Measurements from ENCODE around the gene SF3B1. TPM values are rescaled to one million over a fixed set of nuclear protein-coding genes. Genes with fewer than 3 reads are reported as not detected.

SF3B1 gene
- total RNA-seq, 4 donors from 2014 or later, result 113 to 259 (median 149) TPM

DNA sequence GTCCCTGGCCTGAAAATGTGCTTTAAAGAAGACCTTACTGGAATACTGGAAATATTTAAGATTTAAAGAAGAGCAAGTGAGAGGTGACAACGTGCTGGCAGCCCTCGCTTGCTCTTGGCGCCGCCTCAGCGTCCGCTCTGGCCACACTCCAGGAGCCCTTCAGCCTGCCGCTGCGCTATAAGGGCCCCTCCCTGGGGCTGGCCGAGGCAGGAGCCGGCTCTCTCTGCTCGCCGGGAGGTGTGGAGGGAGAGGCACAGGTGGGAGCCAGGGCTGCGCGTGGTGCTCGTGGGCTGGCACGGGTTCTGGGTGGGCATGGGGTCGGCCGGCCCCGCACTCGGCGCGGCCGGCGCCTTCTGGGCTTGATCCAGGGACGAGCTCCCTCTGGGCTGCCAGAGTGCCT lies 15.6 kb upstream of the SF3B1 start:
- 94% methylated on average over 3 of the region's 25 CpGs; no CpG with 5 or more reads in 1 of the 2 donors for WGBS, 2 donors
- H3K4me3 ChIP-seq, result no peak overlapping the region
- H3K36me3 ChIP-seq, result no peaks in the 10 kb centered on the region
- H3K9me3 ChIP-seq, result no peaks in the 10 kb centered on the region
- no peak for DNase-seq
- no peak overlapping the region for H3K27ac ChIP-seq
- no peaks in the 10 kb centered on the region for H3K27me3 ChIP-seq
- intact Hi-C loops (cut with DNase I), result loop anchor here (5.0 kb wide), 1 partner anchor 47 kb away; the partner anchor contains the start of gene HSPD1
- peaks cover 8 to 20% (median 13%) of the 10 kb centered on the region in 3 donors for H3K4me1 ChIP-seq
- TF ChIP-seq POLR2A (IDR thresholded peaks at IDR 0.05), result no peak
- TF ChIP-seq, protein P1, sequence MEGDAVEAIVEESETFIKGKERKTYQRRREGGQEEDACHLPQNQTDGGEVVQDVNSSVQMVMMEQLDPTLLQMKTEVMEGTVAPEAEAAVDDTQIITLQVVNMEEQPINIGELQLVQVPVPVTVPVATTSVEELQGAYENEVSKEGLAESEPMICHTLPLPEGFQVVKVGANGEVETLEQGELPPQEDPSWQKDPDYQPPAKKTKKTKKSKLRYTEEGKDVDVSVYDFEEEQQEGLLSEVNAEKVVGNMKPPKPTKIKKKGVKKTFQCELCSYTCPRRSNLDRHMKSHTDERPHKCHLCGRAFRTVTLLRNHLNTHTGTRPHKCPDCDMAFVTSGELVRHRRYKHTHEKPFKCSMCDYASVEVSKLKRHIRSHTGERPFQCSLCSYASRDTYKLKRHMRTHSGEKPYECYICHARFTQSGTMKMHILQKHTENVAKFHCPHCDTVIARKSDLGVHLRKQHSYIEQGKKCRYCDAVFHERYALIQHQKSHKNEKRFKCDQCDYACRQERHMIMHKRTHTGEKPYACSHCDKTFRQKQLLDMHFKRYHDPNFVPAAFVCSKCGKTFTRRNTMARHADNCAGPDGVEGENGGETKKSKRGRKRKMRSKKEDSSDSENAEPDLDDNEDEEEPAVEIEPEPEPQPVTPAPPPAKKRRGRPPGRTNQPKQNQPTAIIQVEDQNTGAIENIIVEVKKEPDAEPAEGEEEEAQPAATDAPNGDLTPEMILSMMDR (IDR thresholded peaks at IDR 0.05), result no peak

DNA sequence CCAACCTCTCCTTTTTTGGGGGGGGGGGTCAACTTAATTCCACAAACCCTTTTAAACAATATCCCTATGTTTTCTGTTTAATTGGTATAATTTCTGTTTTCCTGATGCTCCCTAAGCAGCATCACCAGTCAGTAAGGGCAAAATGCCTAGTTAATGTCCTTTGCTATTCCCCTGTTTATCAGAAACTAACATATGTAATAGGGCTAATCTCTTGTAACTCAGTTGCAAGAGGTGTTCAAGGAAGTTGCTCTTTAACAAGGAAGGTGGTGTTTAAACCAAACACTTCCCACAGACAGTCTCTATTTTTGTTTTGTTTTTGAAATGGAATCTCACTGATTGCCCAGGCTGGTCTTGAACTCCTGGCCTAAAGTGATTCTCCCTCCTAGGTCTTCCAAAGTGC lies 12.0 kb upstream of the SF3B1 start:
- no peak overlapping the region for H3K4me3 ChIP-seq
- no peaks in the 10 kb centered on the region for H3K27me3 ChIP-seq
- TF ChIP-seq, protein P1 (IDR thresholded peaks at IDR 0.05), result no peak
- no peak for TF ChIP-seq POLR2A (IDR thresholded peaks at IDR 0.05)
- no peaks in the 10 kb centered on the region for H3K9me3 ChIP-seq
- intact Hi-C loops (cut with DNase I), result no loop called here
- no peak for DNase-seq
- H3K27ac ChIP-seq, result no peak overlapping the region
- H3K4me1 ChIP-seq, result peaks cover 0 to 7% (median 0%) of the 10 kb centered on the region in 3 donors
- H3K36me3 ChIP-seq, result no peaks in the 10 kb centered on the region

DNA sequence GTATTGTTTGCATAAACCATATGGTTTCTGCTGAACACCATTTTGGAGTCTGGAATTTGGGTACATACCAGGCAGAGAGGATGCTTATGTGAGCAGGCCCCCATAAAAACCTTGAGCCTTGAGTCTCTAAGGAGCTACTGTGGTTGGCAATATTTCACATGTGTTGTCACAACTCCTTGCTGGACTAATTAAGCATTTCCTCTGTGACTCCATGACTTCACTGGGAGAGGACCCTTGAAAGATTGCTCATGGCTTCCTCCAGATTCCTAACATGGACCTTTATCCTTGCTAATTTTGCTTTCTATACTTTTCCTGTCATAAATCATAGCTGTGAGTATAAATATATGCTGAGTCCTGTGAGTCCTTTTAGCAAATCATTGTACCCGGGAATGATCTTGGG lies 10.9 kb upstream of the SF3B1 start:
- WGBS, 2 donors, result 71 to 83% methylated on average over 1 of the region's 1 CpG
- intact Hi-C loops (cut with DNase I), result no loop called here

DNA sequence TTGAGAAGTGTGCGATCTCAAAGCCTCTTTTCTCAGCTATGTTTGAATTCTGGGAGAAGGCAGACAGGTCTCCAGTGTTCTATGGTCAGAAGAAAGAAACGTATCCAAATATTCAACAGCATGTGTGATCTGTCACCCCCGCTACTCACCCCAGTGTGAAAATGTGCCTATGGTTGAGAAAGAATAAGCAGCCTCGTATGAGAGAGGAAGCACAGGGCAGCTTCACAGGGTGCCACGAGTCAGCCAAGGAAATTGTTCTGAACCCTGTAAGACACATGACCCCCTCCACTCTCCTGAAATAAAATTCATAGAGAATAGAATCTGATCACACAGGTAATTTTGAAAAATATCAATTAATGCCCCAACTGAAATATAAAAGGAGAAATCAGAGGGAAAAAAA lies 8.0 kb upstream of the SF3B1 start:
- Histone ChIP-seq H3K4me1 (peaks cover 0 to 7% (median 0%) of the 10 kb centered on the region in 3 donors), H3K27me3 (no peaks in the 10 kb centered on the region), H3K27ac (peak overlapping the region in 1 of 4 donors; percentile 46), H3K36me3 (no peaks in the 10 kb centered on the region), H3K4me3 (no peak overlapping the region), H3K9me3 (no peaks in the 10 kb centered on the region)
- DNase-seq, result no peak
- TF ChIP-seq POLR2A (IDR thresholded peaks at IDR 0.05), result no peak
- TF ChIP-seq, protein P1 (IDR thresholded peaks at IDR 0.05), result no peak
- WGBS, 2 donors, result 58 to 59% methylated on average over 5 of the region's 5 CpGs
- intact Hi-C loops (cut with DNase I), result no loop called here

More for the DNA sequence above, 10.9 kb upstream of the SF3B1 start:
- no peak for TF ChIP-seq POLR2A (IDR thresholded peaks at IDR 0.05)
- TF ChIP-seq, protein P1 (IDR thresholded peaks at IDR 0.05), result no peak
- H3K36me3 ChIP-seq, result no peaks in the 10 kb centered on the region
- H3K4me1 ChIP-seq, result peaks cover 0 to 7% (median 0%) of the 10 kb centered on the region in 3 donors
- no peaks in the 10 kb centered on the region for H3K9me3 ChIP-seq
- no peak overlapping the region for H3K27ac ChIP-seq
- H3K4me3 ChIP-seq, result no peak overlapping the region
- no peaks in the 10 kb centered on the region for H3K27me3 ChIP-seq
- no peak for DNase-seq

DNA sequence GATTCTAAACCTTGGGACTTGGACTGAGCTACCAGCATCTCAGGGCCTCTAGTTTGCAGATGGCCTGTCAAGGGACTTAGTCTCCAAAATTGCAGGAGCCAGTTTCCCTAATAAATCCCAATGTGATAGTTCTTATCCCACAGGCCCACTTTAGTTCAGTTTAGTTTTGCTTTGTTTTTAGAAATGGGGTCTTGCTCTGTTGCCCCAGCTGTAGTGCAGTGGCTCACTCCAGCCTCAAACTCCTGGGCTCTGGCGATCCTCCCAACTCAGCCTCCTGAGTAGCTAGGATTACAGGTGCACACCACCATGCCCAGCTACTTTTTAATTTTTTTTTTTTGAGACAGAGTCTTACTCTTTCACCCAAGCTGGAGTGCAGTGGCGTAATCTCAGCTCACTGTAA lies 2.6 kb upstream of the SF3B1 start:
- no peak overlapping the region for H3K27ac ChIP-seq
- no peaks in the 10 kb centered on the region for H3K36me3 ChIP-seq
- H3K9me3 ChIP-seq, result no peaks in the 10 kb centered on the region
- 100% methylated on average over 2 of the region's 2 CpGs for WGBS, 2 donors
- H3K4me1 ChIP-seq, result peaks cover 16 to 28% (median 18%) of the 10 kb centered on the region in 3 donors
- no peak overlapping the region for H3K4me3 ChIP-seq
- DNase-seq, result no peak
- H3K27me3 ChIP-seq, result no peaks in the 10 kb centered on the region
- TF ChIP-seq, protein P1 (IDR thresholded peaks at IDR 0.05), result no peak
- TF ChIP-seq POLR2A (IDR thresholded peaks at IDR 0.05), result no peak
- intact Hi-C loops (cut with DNase I), result no loop called here
